Vein endothelial cell (primary cell): ENCODE results near the gene TUBA1B. TPM values are rescaled to one million over a fixed set of nuclear protein-coding genes. Genes with fewer than 3 reads are reported as not detected.

Source experiments
- small RNA-seq: library from RNA; depleted of rRNA; stranded (forward); fragments of <200 nt; gene quantifications from one replicate; pipeline ENCODE3, GENCODE V24; 2012
- total RNA-seq: library from RNA; depleted of rRNA; stranded (reverse); fragments of >200 nt; gene quantifications from 2 replicates; pipeline ENCODE4 v1.2.3, GENCODE V29; 2012

TUBA1B gene
- 1,955 and 2,646 TPM in 2 replicates for total RNA-seq

DNA sequence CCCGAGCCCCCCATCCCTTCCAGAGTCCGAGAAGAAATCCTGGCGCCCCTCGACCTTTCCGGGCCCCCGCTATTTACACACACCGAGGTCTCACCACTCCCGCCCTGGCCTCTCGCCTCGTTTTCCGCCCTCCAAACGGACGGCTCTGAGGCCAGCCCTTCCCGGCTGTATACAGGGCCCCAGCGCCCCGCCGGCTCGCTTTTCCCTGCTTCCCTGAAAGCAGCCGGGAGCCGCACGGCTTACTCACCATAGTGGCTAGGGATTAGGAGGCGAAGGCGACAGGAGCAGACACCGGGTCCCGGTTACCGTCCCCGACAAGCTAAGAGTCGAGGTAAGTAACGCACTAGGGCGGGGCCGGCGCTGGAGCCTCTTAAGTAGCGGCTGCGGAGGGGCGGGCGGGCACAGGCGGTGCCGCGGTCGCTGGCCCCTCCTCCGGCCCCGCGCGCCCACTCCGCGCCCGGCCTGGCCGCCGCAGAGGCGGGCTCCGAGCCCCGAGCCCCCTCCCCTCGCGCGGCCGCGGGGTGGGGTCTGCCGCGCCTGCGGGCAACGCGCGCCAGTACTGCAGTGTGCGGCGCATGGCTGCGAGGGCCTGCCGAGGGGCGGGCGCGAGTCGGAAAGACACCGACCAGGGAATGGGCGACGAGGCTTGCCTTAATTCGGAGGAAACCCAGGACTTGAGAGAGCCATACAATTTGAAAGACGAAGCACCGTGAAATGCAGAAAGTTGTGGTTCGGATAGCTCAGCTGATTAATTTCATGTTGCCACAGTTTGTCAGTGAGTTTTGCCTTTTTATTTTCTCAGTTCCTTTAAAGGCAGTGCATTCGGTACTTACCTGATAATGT, at the start of gene TUBA1B:
TUBA1B (minus strand) TSS at position 345 of the 843 bp plus-strand sequence; CDS start at position 250, 95 bp downstream.

DNA sequence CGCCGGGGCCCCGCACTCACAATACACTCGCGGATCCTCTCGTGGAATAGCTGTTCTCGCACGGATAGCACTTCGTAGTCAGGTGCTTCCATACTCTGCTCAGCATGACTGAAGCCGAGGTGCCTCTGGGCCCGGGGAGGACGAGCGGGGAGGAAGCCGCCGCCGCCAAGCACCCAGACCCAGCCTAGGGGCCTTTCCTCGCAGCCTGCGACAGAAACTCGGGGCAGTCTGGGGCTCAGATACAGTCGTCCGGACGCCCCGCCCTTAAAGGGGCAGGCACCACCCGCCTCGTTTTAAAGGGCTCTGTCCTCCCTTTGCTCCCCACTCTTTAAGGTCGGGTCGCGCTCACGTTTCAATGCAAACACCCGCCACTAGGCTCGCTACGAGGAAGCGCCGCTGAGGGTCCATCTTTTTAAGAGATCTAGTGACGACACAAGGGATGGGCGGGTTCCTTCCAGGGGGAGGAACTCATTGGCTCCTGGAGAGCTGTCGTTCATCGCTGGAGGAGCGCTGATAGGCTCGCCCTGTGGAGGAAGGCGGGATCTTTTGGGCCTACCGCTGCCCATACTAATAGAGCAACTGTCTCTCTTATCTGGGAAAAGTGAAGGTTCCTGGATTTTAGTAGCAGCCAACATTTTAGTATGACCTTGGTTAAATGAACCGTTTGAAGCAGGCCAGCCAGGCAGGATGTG, 20.6 kb downstream of the TUBA1B start, which contains the start of gene LMBR1L:
LMBR1L (minus strand) TSS at position 384 of the 692 bp plus-strand sequence; CDS start at position 92, 292 bp downstream.

DNA sequence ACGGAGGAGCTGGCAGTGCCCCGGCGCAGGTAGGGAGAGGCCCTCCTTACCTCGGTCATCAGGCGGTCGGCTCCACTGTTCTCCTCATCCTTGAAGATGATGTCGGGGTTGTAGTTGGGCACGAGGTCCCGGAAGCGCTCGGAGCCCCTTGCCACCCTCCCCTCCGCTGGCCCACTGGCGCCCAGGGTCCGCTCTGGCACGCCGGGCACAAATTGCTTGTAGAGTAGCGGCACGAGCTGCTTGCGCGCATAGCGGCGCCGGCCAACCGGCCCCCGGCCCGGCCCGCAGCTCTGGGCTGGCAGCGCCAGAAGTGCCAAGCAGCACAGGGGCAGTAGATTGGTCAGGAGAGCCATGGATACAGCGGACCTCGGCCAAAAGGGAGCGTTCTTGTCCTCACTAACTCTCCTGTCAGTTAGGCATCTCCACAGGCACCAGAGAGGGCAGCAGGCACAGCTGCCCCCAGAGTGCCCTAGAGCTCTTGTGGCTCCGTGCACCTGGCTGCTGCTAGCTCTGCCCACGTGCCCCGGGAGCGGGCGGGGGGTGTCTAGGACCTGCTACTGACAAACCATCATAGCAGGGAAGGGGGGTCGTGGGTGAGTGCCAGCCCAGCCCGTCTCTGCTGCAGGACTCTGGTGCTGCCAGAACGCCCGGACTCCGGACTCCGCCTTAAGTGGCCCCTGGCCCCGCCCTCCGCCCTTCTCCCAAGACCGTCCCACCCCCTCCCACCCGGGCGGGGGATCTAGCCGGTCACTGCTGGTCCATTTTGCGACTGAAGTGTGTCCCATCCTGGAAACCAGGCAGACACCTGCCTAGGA, 36.8 kb downstream of the TUBA1B start, which contains the start of gene DHH:
DHH (minus strand) TSS at position 642 of the 815 bp plus-strand sequence; CDS start at position 353, 289 bp downstream.

Small RNA genes lying within 50 kb of the gene (small RNA-seq; reads per million reads assigned to genes)
- not detected for gene RF00019

Other genes with a start within 250 kb of the TUBA1B start
- 19.1 and 23.8 TPM in 2 replicates for gene FKBP11, start 205.9 kb downstream of the TUBA1B start, total RNA-seq
- 83.0 and 115 TPM in 2 replicates for gene ARF3, start 173.9 kb downstream of the TUBA1B start, total RNA-seq
- 0.10 and 0.33 TPM in 2 replicates for gene WNT10B, start 159.7 kb downstream of the TUBA1B start, total RNA-seq
- gene WNT1, start 153.1 kb downstream of the TUBA1B start, total RNA-seq, result not detected in 2 replicates
- 0.19 and 0.65 TPM in 2 replicates for gene DDN, start 132.0 kb downstream of the TUBA1B start, total RNA-seq
- gene PRKAG1, start 112.6 kb downstream of the TUBA1B start, total RNA-seq, result 58.9 and 74.1 TPM in 2 replicates
- gene KMT2D, start 70.6 kb downstream of the TUBA1B start, total RNA-seq, result 45.7 and 68.0 TPM in 2 replicates
- 0.33 and 1.3 TPM in 2 replicates for gene RHEBL1, start 61.4 kb downstream of the TUBA1B start, total RNA-seq
- gene DHH, start 36.6 kb downstream of the TUBA1B start, total RNA-seq, result 1.9 and 2.3 TPM in 2 replicates
- 72.9 and 91.5 TPM in 2 replicates for gene LMBR1L, start 20.5 kb downstream of the TUBA1B start, total RNA-seq
- gene TUBA1A, start 57.7 kb upstream of the TUBA1B start, total RNA-seq, result 1,351 and 1,541 TPM in 2 replicates
- 577 and 800 TPM in 2 replicates for gene TUBA1C, start 133.7 kb upstream of the TUBA1B start, total RNA-seq
- not detected in 2 replicates for gene PRPH, start 163.8 kb upstream of the TUBA1B start, total RNA-seq
- gene TROAP, start 191.9 kb upstream of the TUBA1B start, total RNA-seq, result 7.8 and 16.5 TPM in 2 replicates
- gene C1QL4, start 205.8 kb upstream of the TUBA1B start, total RNA-seq, result 0.10 TPM in 1 of 2 replicates, not detected in the other
- gene DNAJC22, start 215.5 kb upstream of the TUBA1B start, total RNA-seq, result 0.29 and 0.65 TPM in 2 replicates
- 50.6 and 61.0 TPM in 2 replicates for gene SPATS2, start 236.1 kb upstream of the TUBA1B start, total RNA-seq